ENCODE results near the gene ATP4B.

Gene ATP4B

DNA sequence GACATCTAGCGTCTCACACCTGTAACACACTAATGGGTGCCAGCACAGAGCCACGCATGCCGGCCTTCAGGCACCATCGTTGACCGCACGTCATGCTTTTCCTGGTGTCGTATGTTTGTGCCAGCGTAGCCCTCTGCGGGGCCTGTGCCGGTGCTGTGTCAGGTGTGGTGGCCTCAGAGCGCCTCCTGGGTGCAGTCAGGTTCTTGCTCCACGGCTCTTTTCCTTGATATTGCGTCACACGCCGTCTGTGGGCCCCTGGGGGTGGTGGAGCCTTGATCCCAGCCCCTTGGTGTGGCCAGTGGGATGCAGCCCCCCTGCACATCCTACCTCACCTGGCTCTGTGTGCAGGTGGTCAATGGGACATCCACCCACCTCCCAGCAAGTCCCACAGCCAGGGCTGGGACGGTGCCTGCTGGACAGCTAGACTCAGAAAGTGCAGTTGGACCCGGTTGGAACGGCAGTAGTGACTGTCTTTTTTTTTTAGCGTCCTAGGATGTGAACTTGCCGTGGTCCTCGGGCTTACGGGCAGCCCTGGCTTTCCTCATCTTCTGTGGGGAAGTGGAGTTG, 48.9 kb downstream of the ATP4B start:
- DNase-seq (ENCODE audit: low spot score) (no peak), FAIRE-seq (no peak)

GRCh38 chr13:113607889-113608635, 49.9 kb downstream of the ATP4B start:
- no peak for FAIRE-seq
- DNase-seq (ENCODE audit: low spot score) = no peak

GRCh38 chr13:113607056-113607888, 50.7 kb downstream of the ATP4B start:
- DNase-seq (ENCODE audit: low spot score) (no peak), FAIRE-seq (no peak)

DNA sequence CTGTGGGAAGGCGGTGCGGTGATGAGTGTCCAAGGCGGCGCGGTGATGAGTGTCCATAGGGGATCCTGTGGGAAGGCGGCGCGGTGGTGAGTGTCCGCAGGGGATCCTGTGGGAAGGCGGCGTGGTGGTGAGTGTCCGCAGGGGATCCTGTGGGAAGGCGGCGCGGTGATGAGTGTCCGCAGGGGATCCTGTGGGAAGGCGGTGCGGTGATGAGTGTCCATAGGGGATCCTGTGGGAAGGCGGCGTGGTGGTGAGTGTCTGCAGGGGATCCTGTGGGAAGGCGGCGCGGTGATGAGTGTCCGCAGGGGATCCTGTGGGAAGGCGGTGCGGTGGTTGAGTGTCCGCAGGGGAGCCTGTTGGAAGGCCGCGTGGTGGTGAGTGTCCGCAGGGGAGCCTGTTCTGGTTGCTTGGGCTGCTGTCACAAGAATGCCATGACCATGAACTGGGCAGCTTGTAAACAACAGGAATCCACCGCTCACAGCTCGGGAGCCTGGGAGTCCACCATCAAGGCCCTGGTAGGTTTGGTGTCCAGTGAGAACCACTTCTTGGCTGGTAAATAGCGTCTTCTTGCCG, 52.0 kb downstream of the ATP4B start:
- DNase-seq (ENCODE audit: low spot score) (no peak), FAIRE-seq (no peak)

DNA sequence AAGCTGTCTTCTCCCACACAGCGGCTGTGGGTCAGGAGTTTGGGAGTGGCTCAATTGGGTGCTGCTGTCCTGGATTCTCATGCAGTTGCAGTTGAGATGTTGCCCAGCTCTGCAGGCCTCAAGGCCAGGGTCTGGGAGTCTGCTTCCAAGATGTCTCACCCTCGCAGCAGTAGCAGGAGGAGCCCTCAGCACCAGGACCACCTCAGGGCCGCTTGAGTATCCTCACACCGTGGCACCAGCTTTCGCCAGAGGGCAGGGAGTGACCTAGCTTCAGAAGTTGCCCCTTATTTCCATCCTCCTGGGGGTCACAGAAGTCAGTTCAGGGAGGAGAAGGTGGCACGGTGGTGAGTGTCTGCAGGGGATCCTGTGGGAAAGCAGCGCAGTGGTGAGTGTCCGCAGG, 52.5 kb downstream of the ATP4B start:
- DNase-seq (ENCODE audit: low spot score) (no peak), FAIRE-seq (no peak)

DNA sequence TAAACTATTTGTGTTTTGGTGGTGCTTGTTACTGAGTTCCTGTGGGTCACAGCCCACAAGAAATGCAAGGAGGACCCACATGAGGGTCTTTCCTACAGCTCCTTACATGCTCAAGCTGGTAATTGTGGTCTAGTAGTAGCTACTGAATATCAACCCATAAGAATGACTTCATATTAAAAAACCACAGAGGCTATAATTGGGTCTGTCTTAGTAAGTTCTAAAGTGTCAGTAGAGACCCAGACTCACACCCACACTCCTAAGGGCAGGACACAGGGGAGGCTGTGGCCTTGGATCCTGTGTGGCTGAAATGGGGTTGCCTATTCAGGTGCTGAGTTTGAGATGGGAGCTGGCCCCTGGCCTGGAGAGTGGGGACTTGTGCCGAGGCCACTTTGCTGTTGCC, 53.8 kb downstream of the ATP4B start:
- no peak for DNase-seq (ENCODE audit: low spot score)
- FAIRE-seq = no peak

- FAIRE-seq = no peak
- DNase-seq (ENCODE audit: low spot score) = no peak
Observed at GRCh38 chr13:113603116-113603710, 54.8 kb downstream of the ATP4B start.

GRCh38 chr13:113602291-113602988, 55.6 kb downstream of the ATP4B start:
- no peak for DNase-seq (ENCODE audit: low spot score)
- FAIRE-seq = no peak

DNA sequence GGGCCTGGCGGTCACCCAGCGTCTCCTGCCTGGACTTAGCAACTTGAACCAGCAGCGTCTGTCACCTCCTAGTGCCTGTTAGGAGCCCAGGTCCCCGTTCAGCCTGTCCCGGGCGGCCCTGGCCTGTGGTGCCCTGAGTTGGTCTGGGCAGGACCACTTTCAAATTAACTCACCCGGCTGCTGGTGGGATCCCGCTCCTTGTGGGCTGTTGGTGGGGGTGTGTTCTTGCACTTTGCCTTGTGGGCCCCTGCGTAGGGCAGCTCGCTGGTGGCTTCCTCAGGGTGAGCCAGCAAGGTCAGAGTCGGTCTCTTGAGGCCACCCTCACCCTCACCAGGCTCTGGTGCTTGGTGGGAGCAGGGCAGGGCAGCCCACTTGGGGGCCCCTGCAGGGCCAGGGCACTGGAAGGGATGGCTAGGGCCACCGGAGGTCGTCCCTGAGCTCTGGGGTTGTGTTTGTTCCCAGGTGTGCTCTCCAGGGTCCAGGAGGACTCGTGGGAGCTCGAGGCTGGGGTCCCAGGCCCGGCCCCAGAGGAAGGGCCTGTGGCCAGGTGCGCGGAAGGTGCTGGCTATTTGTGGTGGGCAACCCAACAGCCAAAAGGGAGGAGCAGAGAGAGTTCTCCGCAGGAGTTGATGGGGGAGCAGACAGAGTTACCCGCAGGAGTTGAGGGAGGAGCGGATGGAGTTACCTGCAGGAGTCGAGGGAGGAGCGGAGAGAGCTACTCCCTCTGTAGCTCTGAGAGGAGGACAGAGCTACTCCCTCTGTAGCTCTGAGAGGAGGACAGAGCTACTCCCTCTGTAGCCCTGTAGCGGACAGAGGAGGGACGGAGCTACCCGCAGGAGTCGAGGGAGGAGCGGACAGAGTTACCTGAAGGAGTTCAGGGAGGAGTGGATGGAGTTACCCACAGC, 56.6 kb downstream of the ATP4B start:
- DNase-seq (ENCODE audit: low spot score) = no peak
- no peak for FAIRE-seq

DNA sequence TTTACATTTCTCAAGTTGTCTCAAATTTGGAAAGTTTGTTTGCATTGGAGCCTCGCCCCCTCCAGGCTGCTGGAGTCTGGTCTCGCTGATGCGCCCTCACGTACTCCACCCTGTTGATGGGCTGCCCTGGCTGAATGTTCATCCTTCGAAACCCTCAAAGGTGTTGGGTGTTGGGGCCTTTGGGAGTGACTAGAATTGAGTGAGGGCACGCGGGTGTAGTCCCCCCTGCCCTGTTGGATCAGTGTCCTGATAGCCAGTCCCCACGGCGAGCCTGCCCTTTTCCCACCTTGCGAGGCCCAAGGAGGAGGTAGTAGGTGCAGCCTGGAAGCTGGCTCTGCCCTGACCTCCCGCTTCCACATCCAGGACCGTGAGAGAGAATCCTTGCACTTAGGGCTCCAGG, 58.6 kb downstream of the ATP4B start:
- FAIRE-seq (no peak), DNase-seq (ENCODE audit: low spot score) (no peak)

Measured in urothelium cell line (cell line).